ENCODE results near the gene FAM210A. TPM values are rescaled to one million over a fixed set of nuclear protein-coding genes. Genes with fewer than 3 reads are reported as not detected.

FAM210A gene
- total and polyA plus RNA-seq, 2 of the 4 experiments (the other 2 are of a cell fraction): 9.8 to 25.3 TPM

DNA sequence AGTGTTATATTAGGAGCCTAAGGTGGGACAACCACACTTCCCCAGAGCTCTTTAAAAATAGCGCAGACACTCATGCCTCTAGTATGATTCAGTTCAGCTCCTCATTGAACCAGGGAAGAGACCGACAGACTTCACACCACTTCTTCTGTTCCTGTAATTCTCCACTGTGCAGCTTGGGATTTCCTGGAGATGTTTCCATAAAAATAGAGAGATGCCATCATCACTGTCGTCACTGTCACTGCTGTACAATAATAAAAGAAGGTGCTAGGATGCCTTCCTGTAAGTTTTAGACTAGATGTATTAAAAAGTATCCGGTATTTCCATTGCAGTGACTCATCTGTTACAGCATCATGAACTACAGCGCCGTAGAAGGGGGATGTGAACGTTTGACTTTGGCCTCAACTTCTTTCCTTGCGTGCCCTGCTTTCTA, 110.9 kb downstream of the FAM210A start:
- no peaks in the 10 kb centered on the region for H3K36me3 ChIP-seq (ENCODE audit: control insufficient read depth, insufficient read depth, low read length)
- H2BK5ac ChIP-seq (ENCODE audit: low read depth, low read length, poor library complexity, severe bottlenecking): no peak overlapping the region
- H3K4ac ChIP-seq (ENCODE audit: low read depth, low read length): no peak overlapping the region
- no peak overlapping the region for H3K4me2 ChIP-seq (ENCODE audit: low read depth, low read length)
- no peak overlapping the region for H3K23ac ChIP-seq (ENCODE audit: low read depth, low read length)
- no TSS peak for BruUV-seq (replicated peaks)
- WGBS, 2 experiments (ENCODE audit: extremely low coverage in 2 of 2, insufficient read length in 1 of 2): no CpG with 5 or more reads among the region's 8 CpGs
- ChIA-PET CTCF (no interaction called here), POLR2A (ENCODE audit: unreplicated experiment) (interaction anchor here (0.5 kb wide), 1 partner anchor 173 kb away, joined by 3 read pairs; no protein-coding TSS in a partner anchor)
- H3K4me1 ChIP-seq (ENCODE audit: control insufficient read depth, insufficient read depth, low read length): no peaks in the 10 kb centered on the region
- H3K18ac ChIP-seq (ENCODE audit: low read depth, low read length): no peak overlapping the region
- H2BK120ac ChIP-seq (ENCODE audit: low read depth, low read length): no peak overlapping the region
- dilution Hi-C loops (cut with HindIII; ENCODE audit: low sequenced_read_pairs, unreplicated experiment): no loop called here
- no peak overlapping the region for H4K8ac ChIP-seq (ENCODE audit: low read depth in 2 of 2, low read length in 2 of 2)
- no peak overlapping the region for H2AK9ac ChIP-seq (replicated peaks; ENCODE audit: low read depth, low read length, poor library complexity)
- no peak for ATAC-seq (ENCODE audit: low read depth)
- no peak overlapping the region for H4K91ac ChIP-seq (ENCODE audit: insufficient read depth, low read depth, low read length)
- peaks cover 29% of the 10 kb centered on the region for H3K27me3 ChIP-seq (ENCODE audit: control insufficient read depth, insufficient read depth, low read length)
- H3K14ac ChIP-seq (replicated peaks; ENCODE audit: low read depth, low read length): no peak overlapping the region
- H2AFZ ChIP-seq (replicated peaks; ENCODE audit: low read length, poor library complexity): no peak overlapping the region
- no peak overlapping the region for H2AK5ac ChIP-seq (ENCODE audit: low read depth, low read length)
- no peaks in the 10 kb centered on the region for H3K9me3 ChIP-seq (ENCODE audit: control insufficient read depth, insufficient read depth, low read length)
- no peak overlapping the region for H3K9ac ChIP-seq (ENCODE audit: low read depth, low read length)
- DNase-seq: no peak
- H2BK15ac ChIP-seq (ENCODE audit: low read depth, low read length): no peak overlapping the region
- in situ Hi-C loops (cut with MboI; ENCODE audit: low sequenced_read_pairs): no loop called here
- H4K5ac ChIP-seq (ENCODE audit: low read depth, low read length): no peak overlapping the region
- H3K79me1 ChIP-seq (ENCODE audit: low read depth in 1 of 2, low read length in 2 of 2): no peaks in the 10 kb centered on the region
- H4K20me1 ChIP-seq (ENCODE audit: insufficient read depth, low read length): no peaks in the 10 kb centered on the region
- H3K4me3 ChIP-seq (ENCODE audit: insufficient read depth, low read depth, low read length): no peak overlapping the region
- no peak overlapping the region for H3K56ac ChIP-seq (ENCODE audit: extremely low read depth, insufficient read depth, low read length)
- H2BK20ac ChIP-seq (ENCODE audit: low read depth, low read length): no peak overlapping the region
- TF ChIP-seq RCOR1 (IDR thresholded peaks at IDR 0.05; ENCODE audit: insufficient replicate concordance, low read length) (no peak), RFX5 (IDR thresholded peaks at IDR 0.05; ENCODE audit: low read depth, low read length) (no peak), BHLHE40 (IDR thresholded peaks at IDR 0.05; ENCODE audit: low read depth, low read length) (no peak), SMC3 (IDR thresholded peaks at IDR 0.05; ENCODE audit: low read depth, low read length) (no peak), RAD21 (IDR thresholded peaks at IDR 0.05; ENCODE audit: low read length) (no peak)
- no peak overlapping the region for H3K27ac ChIP-seq (ENCODE audit: insufficient read depth, low read length)
- intact Hi-C loops (cut with micrococcal nuclease): no loop called here
- H3K9me1 ChIP-seq (ENCODE audit: insufficient read depth, low read length): no peaks in the 10 kb centered on the region

Data from IMR-90 (cell line).